Measurements from ENCODE around the gene WWOX. TPM values are rescaled to one million over a fixed set of nuclear protein-coding genes. Genes with fewer than 3 reads are reported as not detected.

WWOX gene
- total and polyA plus RNA-seq, 2 donors (not counting 3 experiments of a cell fraction or from before 2014, with no cell fraction given), result 6.2 to 12.5 TPM

DNA sequence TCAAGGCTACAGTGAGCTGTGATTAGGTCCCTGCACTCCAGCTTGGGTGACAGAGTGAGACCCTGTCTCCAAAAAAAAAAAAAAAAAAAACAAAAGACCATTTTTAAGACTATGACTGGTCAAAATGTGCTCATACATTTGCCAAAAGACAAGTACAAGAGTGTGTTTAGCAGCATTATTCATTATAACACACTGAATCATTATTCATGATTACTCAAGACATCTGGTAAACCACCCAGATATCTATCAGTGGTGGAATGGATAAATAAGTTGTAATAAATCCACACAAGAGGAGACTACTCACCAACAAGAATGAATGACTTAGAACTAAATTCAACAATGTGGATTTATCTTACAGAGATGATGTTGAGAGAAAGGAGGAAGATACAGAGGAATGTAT, 784.8 kb downstream of the WWOX start:
- Histone ChIP-seq H3K4me3 (replicated peaks in 1 of 3; ENCODE audit: insufficient read depth in 1 of 3, low read depth in 1 of 3, low read length in 3 of 3) (no peak overlapping the region), H3K9me1 (replicated peaks; ENCODE audit: control insufficient read depth, extremely low read depth, insufficient read depth, low read length) (no peaks in the 10 kb centered on the region), H3K4me2 (ENCODE audit: insufficient read depth, low read length) (no peak overlapping the region), H3K27ac (ENCODE audit: insufficient read depth, low read depth, low read length) (no peak overlapping the region), H3K9me3 (replicated peaks; ENCODE audit: control insufficient read depth, insufficient read depth, low read length) (no peaks in the 10 kb centered on the region), H2AFZ (ENCODE audit: low read depth, low read length) (no peak overlapping the region), H3K9ac (replicated peaks; ENCODE audit: extremely low read depth, insufficient read depth, low read length) (no peak overlapping the region), H3K36me3 (ENCODE audit: control insufficient read depth in 2 of 2, extremely low read depth in 1 of 2, insufficient read depth in 2 of 2, low read length in 2 of 2) (no peaks in the 10 kb centered on the region), H3K4me1 (ENCODE audit: control insufficient read depth, extremely low read depth, insufficient read depth, low read length) (no peaks in the 10 kb centered on the region), H3K79me2 (ENCODE audit: control insufficient read depth, insufficient read depth, low read length) (no peaks in the 10 kb centered on the region), H3K27me3 (ENCODE audit: control insufficient read depth in 2 of 2, insufficient read depth in 2 of 2, low read length in 2 of 2) (no peaks in the 10 kb centered on the region), H4K20me1 (replicated peaks; ENCODE audit: control insufficient read depth, extremely low read depth, insufficient read depth, low read length) (no peaks in the 10 kb centered on the region)
- dilution Hi-C loops (cut with MboI; ENCODE audit: extremely low pct_ligation_motif_present, low sequenced_read_pairs) (no loop called here), intact Hi-C loops (cut with micrococcal nuclease) (no loop called here)
- POLR2A ChIA-PET, result no interaction called here
- DNase-seq (ENCODE audit: low read depth, low spot score) (no peak), FAIRE-seq (no peak)
- CTCF ChIA-PET, result no interaction called here
- TF ChIP-seq GATA2 (IDR thresholded peaks at IDR 0.05; ENCODE audit: insufficient read depth, insufficient read length, low read depth, low read length), result no peak
- TF ChIP-seq POLR2AphosphoS5 (IDR thresholded peaks at IDR 0.05; ENCODE audit: insufficient read depth, low read depth, low read length), result no peak
- no peak for TF ChIP-seq POLR2A (IDR thresholded peaks at IDR 0.05; ENCODE audit: low read depth, low read length)
- BruUV-seq (replicated peaks), result no TSS peak

DNA sequence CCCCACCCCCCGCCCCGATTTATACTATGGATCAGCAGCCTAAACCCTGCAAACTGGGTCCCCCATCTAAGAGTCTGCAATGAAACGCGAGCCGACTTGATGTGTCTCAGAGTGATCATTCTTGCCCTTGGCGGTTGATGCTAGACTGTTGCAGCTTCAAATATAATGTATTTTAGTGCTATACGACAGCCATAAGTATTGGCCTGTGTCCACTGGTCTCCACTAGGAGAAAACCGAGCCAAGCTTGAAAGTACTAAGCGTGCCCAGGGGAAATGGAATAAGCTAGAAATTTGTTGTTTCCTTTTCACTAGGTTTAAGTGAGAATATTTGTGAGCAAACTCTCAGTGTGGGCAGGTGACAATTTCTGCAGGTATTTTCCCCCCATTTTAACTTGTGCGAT, 789.9 kb downstream of the WWOX start:
- DNase-seq (ENCODE audit: low read depth, low spot score), result no peak
- CTCF ChIA-PET, result no interaction called here
- H3K79me2 ChIP-seq (ENCODE audit: control insufficient read depth, insufficient read depth, low read length), result no peaks in the 10 kb centered on the region
- H4K20me1 ChIP-seq (replicated peaks; ENCODE audit: control insufficient read depth, extremely low read depth, insufficient read depth, low read length), result no peaks in the 10 kb centered on the region
- no peak overlapping the region for H3K4me3 ChIP-seq (replicated peaks in 1 of 3; ENCODE audit: insufficient read depth in 1 of 3, low read depth in 1 of 3, low read length in 3 of 3)
- TF ChIP-seq MYC (IDR thresholded peaks at IDR 0.05; ENCODE audit: low read depth, low read length) (no peak), FOS (IDR thresholded peaks at IDR 0.05; ENCODE audit: borderline replicate concordance, insufficient read depth, low read length) (no peak), JUN (IDR thresholded peaks at IDR 0.05; ENCODE audit: borderline replicate concordance, insufficient read depth, insufficient read length, low read depth) (no peak), GATA2 (IDR thresholded peaks at IDR 0.05; ENCODE audit: insufficient read depth, insufficient read length, low read depth, low read length) (no peak), POLR2A (IDR thresholded peaks at IDR 0.05; ENCODE audit: low read depth, low read length) (no peak), EZH2 (IDR thresholded peaks at IDR 0.05; ENCODE audit: borderline replicate concordance, low read depth, low read length, severe bottlenecking) (no peak), POLR2AphosphoS5 (IDR thresholded peaks at IDR 0.05; ENCODE audit: insufficient read depth, low read depth, low read length) (no peak)
- TF ChIP-seq, protein P1, sequence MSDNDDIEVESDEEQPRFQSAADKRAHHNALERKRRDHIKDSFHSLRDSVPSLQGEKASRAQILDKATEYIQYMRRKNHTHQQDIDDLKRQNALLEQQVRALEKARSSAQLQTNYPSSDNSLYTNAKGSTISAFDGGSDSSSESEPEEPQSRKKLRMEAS (IDR thresholded peaks at IDR 0.05; ENCODE audit: insufficient read depth, insufficient read length), result no peak
- TF ChIP-seq, protein P2, sequence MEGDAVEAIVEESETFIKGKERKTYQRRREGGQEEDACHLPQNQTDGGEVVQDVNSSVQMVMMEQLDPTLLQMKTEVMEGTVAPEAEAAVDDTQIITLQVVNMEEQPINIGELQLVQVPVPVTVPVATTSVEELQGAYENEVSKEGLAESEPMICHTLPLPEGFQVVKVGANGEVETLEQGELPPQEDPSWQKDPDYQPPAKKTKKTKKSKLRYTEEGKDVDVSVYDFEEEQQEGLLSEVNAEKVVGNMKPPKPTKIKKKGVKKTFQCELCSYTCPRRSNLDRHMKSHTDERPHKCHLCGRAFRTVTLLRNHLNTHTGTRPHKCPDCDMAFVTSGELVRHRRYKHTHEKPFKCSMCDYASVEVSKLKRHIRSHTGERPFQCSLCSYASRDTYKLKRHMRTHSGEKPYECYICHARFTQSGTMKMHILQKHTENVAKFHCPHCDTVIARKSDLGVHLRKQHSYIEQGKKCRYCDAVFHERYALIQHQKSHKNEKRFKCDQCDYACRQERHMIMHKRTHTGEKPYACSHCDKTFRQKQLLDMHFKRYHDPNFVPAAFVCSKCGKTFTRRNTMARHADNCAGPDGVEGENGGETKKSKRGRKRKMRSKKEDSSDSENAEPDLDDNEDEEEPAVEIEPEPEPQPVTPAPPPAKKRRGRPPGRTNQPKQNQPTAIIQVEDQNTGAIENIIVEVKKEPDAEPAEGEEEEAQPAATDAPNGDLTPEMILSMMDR (IDR thresholded peaks at IDR 0.05; ENCODE audit: extremely low read depth in 1 of 2, insufficient read depth in 1 of 2, low read depth in 1 of 2, low read length in 2 of 2), result no peak
- no peak overlapping the region for H2AFZ ChIP-seq (ENCODE audit: low read depth, low read length)
- no peak for FAIRE-seq
- H3K9ac ChIP-seq (replicated peaks; ENCODE audit: extremely low read depth, insufficient read depth, low read length), result no peak overlapping the region
- H3K27me3 ChIP-seq (ENCODE audit: control insufficient read depth in 2 of 2, insufficient read depth in 2 of 2, low read length in 2 of 2), result no peaks in the 10 kb centered on the region
- no peaks in the 10 kb centered on the region for H3K4me1 ChIP-seq (ENCODE audit: control insufficient read depth, extremely low read depth, insufficient read depth, low read length)
- POLR2A ChIA-PET, result no interaction called here
- dilution Hi-C loops (cut with MboI; ENCODE audit: extremely low pct_ligation_motif_present, low sequenced_read_pairs) (no loop called here), intact Hi-C loops (cut with micrococcal nuclease) (no loop called here)
- H3K36me3 ChIP-seq (ENCODE audit: control insufficient read depth in 2 of 2, extremely low read depth in 1 of 2, insufficient read depth in 2 of 2, low read length in 2 of 2), result no peaks in the 10 kb centered on the region
- BruUV-seq (replicated peaks), result no TSS peak
- H3K9me3 ChIP-seq (replicated peaks; ENCODE audit: control insufficient read depth, insufficient read depth, low read length), result no peaks in the 10 kb centered on the region
- no peaks in the 10 kb centered on the region for H3K9me1 ChIP-seq (replicated peaks; ENCODE audit: control insufficient read depth, extremely low read depth, insufficient read depth, low read length)
- H3K4me2 ChIP-seq (ENCODE audit: insufficient read depth, low read length), result no peak overlapping the region
- no peak overlapping the region for H3K27ac ChIP-seq (ENCODE audit: insufficient read depth, low read depth, low read length)
